Measurements from ENCODE around the gene NARF. TPM values are rescaled to one million over a fixed set of nuclear protein-coding genes. Genes with fewer than 3 reads are reported as not detected.

The NARF gene
- polyA plus RNA-seq, 1 donor (not counting 4 experiments of a cell fraction or from before 2014, with no cell fraction given): 36.8 TPM

DNA sequence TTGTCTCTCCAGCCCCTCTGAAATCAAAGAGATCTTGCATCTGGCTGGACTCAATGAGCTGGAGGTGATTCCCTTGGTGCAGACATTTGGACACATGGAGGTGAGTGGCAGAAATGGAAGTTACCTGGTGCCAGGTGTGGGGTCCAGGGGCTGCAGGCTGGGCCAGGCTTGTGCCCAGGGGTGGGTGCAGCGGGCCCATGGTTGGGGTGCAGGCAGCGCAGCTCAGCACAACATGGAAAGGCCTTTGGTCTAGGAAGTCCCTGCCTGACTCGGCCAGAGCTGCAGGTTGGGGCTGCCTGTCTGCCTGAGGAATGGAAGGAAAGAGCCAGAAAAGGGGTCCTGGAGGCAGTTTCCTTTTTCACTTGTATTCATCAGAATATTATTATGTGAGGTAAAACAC lies 30.0 kb upstream of the NARF start:
- TF ChIP-seq EZH2 (IDR thresholded peaks at IDR 0.05; ENCODE audit: low read length): no peak
- TF ChIP-seq, protein P1, sequence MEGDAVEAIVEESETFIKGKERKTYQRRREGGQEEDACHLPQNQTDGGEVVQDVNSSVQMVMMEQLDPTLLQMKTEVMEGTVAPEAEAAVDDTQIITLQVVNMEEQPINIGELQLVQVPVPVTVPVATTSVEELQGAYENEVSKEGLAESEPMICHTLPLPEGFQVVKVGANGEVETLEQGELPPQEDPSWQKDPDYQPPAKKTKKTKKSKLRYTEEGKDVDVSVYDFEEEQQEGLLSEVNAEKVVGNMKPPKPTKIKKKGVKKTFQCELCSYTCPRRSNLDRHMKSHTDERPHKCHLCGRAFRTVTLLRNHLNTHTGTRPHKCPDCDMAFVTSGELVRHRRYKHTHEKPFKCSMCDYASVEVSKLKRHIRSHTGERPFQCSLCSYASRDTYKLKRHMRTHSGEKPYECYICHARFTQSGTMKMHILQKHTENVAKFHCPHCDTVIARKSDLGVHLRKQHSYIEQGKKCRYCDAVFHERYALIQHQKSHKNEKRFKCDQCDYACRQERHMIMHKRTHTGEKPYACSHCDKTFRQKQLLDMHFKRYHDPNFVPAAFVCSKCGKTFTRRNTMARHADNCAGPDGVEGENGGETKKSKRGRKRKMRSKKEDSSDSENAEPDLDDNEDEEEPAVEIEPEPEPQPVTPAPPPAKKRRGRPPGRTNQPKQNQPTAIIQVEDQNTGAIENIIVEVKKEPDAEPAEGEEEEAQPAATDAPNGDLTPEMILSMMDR (optimal IDR thresholded peaks at IDR 0.05 in 1 of 3, IDR thresholded peaks at IDR 0.05 in 1 of 3, conservative IDR thresholded peaks at IDR 0.05 in 1 of 3; ENCODE audit: extremely low read depth in 1 of 3, insufficient read depth in 2 of 3, low read length in 3 of 3): no peak
- no peaks in the 10 kb centered on the region for H3K9me1 ChIP-seq (ENCODE audit: control insufficient read depth, extremely low read depth, insufficient read depth, low read length)
- no peaks in the 10 kb centered on the region for H3K79me2 ChIP-seq (ENCODE audit: control insufficient read depth, insufficient read depth, low read length)
- H3K4me3 ChIP-seq (ENCODE audit: control insufficient read depth in 2 of 3, extremely low read depth in 1 of 3, insufficient read depth in 2 of 3, low read depth in 1 of 3, low read length in 3 of 3): no peak overlapping the region
- no peak overlapping the region for H3K9ac ChIP-seq (ENCODE audit: control insufficient read depth, extremely low read depth, insufficient read depth, low read length)
- no peak overlapping the region for H2AFZ ChIP-seq (ENCODE audit: control insufficient read depth, low read length)
- H4K20me1 ChIP-seq (ENCODE audit: control insufficient read depth, extremely low read depth, insufficient read depth, low read length): no peaks in the 10 kb centered on the region
- H3K4me2 ChIP-seq (ENCODE audit: control insufficient read depth, extremely low read depth, insufficient read depth, low read depth, low read length): no peak overlapping the region
- no peaks in the 10 kb centered on the region for H3K9me3 ChIP-seq (ENCODE audit: control insufficient read depth, low read depth, low read length)
- H3K4me1 ChIP-seq (ENCODE audit: control insufficient read depth, extremely low read depth, insufficient read depth, low read length): no peaks in the 10 kb centered on the region
- no peak for DNase-seq (ENCODE audit: low read depth, low spot score)
- no peaks in the 10 kb centered on the region for H3K27me3 ChIP-seq (ENCODE audit: control insufficient read depth, extremely low read depth, insufficient read depth, low read length)
- H3K27ac ChIP-seq (ENCODE audit: control insufficient read depth, insufficient read depth, low read length): no peak overlapping the region
- FAIRE-seq: no peak
- H3K36me3 ChIP-seq (ENCODE audit: control insufficient read depth in 2 of 2, extremely low read depth in 1 of 2, insufficient read depth in 2 of 2, low read length in 2 of 2): no peaks in the 10 kb centered on the region
- dilution Hi-C loops (cut with MboI; ENCODE audit: extremely low pct_ligation_motif_present, low sequenced_read_pairs): no loop called here

DNA sequence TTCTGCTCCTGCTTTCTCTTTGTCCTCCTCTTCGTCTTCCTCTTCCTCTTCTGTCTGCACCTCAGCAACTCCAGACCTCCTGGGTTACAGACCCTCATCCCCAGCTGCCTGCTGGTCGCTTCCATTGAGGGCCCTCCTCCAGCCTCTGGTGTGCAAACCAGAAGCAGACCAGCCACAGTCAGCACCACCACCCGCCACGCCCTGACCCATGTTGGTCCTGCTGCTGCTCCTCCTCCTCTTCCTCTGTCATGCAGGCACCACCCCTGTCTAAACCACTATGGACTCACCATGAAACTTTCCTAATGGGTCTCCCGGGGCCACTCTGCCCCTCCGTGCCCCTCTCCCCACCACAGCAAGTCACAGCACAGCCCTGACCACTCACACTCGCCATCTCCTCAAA lies 28.7 kb upstream of the NARF start:
- no peaks in the 10 kb centered on the region for H3K27me3 ChIP-seq (ENCODE audit: control insufficient read depth, extremely low read depth, insufficient read depth, low read length)
- DNase-seq (ENCODE audit: low read depth, low spot score) (no peak), FAIRE-seq (no peak)
- H3K9ac ChIP-seq (ENCODE audit: control insufficient read depth, extremely low read depth, insufficient read depth, low read length): no peak overlapping the region
- no peak overlapping the region for H3K4me2 ChIP-seq (ENCODE audit: control insufficient read depth, extremely low read depth, insufficient read depth, low read depth, low read length)
- no peaks in the 10 kb centered on the region for H3K9me3 ChIP-seq (ENCODE audit: control insufficient read depth, low read depth, low read length)
- H3K27ac ChIP-seq (ENCODE audit: control insufficient read depth, insufficient read depth, low read length): no peak overlapping the region
- TF ChIP-seq EZH2 (IDR thresholded peaks at IDR 0.05; ENCODE audit: low read length): no peak
- TF ChIP-seq, protein P1 (optimal IDR thresholded peaks at IDR 0.05 in 1 of 3, IDR thresholded peaks at IDR 0.05 in 1 of 3, conservative IDR thresholded peaks at IDR 0.05 in 1 of 3; ENCODE audit: extremely low read depth in 1 of 3, insufficient read depth in 2 of 3, low read length in 3 of 3): no peak
- H3K36me3 ChIP-seq (ENCODE audit: control insufficient read depth in 2 of 2, extremely low read depth in 1 of 2, insufficient read depth in 2 of 2, low read length in 2 of 2): no peaks in the 10 kb centered on the region
- no peaks in the 10 kb centered on the region for H4K20me1 ChIP-seq (ENCODE audit: control insufficient read depth, extremely low read depth, insufficient read depth, low read length)
- dilution Hi-C loops (cut with MboI; ENCODE audit: extremely low pct_ligation_motif_present, low sequenced_read_pairs): loop anchor here (10.0 kb wide), 1 partner anchor 85 kb away; no protein-coding TSS in a partner anchor
- no peaks in the 10 kb centered on the region for H3K79me2 ChIP-seq (ENCODE audit: control insufficient read depth, insufficient read depth, low read length)
- H3K4me1 ChIP-seq (ENCODE audit: control insufficient read depth, extremely low read depth, insufficient read depth, low read length): no peaks in the 10 kb centered on the region
- H3K9me1 ChIP-seq (ENCODE audit: control insufficient read depth, extremely low read depth, insufficient read depth, low read length): no peaks in the 10 kb centered on the region
- no peak overlapping the region for H2AFZ ChIP-seq (ENCODE audit: control insufficient read depth, low read length)
- H3K4me3 ChIP-seq (ENCODE audit: control insufficient read depth in 2 of 3, extremely low read depth in 1 of 3, insufficient read depth in 2 of 3, low read depth in 1 of 3, low read length in 3 of 3): no peak overlapping the region

Data from keratinocyte (primary cell).